Mucosa of descending colon (tissue), 3 donors: Measurements from ENCODE around the gene SPINT2. TPM values are rescaled to one million over a fixed set of nuclear protein-coding genes. Genes with fewer than 3 reads are reported as not detected.

Source experiments
- ATAC-seq: fragments of 200-7000 bp; cut with Tn5 transposase; one replicate; pipeline ENCODE4 v1.9.1; 2020; ENCODE audit warnings: mild to moderate bottlenecking, moderate library complexity
- DNase-seq, 3 donors: peaks; one replicate each; pipeline ENCODE4 v3.0.0-alpha.2; 2020
- H3K36me3 ChIP-seq: fragments of 200-600 bp; one replicate; pipeline ENCODE4 v1.8.0; 2021; ENCODE audit warnings: low read depth, mild to moderate bottlenecking
- H3K4me1 ChIP-seq: fragments of 200-600 bp; one replicate; pipeline ENCODE4 v1.8.0; 2021; ENCODE audit warnings: low read depth, mild to moderate bottlenecking
- H3K4me3 ChIP-seq: fragments of 200-600 bp; one replicate; pipeline ENCODE4 v1.8.0; 2021; ENCODE audit warnings: mild to moderate bottlenecking
- H3K9me3 ChIP-seq: fragments of 200-600 bp; one replicate; pipeline ENCODE4 v1.8.0; 2021; ENCODE audit warnings: mild to moderate bottlenecking
- intact Hi-C, 2 donors: fragments of 100-400 bp; cut with DNase I in 1 of 2; cut with micrococcal nuclease in 1 of 2; formaldehyde crosslinking; loops; one replicate each; pipeline versions ENCODE4 v1.11.0 to v1.11.1; 2022; cut with DNase I, micrococcal nuclease
- total RNA-seq, 3 donors: library from RNA; stranded (reverse); fragmentation: NEBNext Ultra II Directional in 2 of 3; extraction: Animal tissue kit (Norgen Biotek cat#: 25700) in 2 of 3; gene quantifications; one replicate each; pipeline versions ENCODE4 v1.2.1 to v1.2.4, GENCODE V29; 2021 to 2023
- TF ChIP-seq, protein P1 (sequence below): fragments of 200-600 bp; IDR thresholded peaks from one replicate; pipeline ENCODE4 v1.8.0; 2022; ENCODE audit warnings: antibody characterized with exemption, mild to moderate bottlenecking
- donor health status: DM: no; HTN: no; CAD: no; lungs with moderate emphysema.
- donor health status: DM: no; HTN: no; CAD: no.
- donor health status: DM: no; HTN: yes; CAD: no.

Gene SPINT2
- total RNA-seq, 3 donors from 2014 or later, result 355 to 802 (median 787) TPM

DNA sequence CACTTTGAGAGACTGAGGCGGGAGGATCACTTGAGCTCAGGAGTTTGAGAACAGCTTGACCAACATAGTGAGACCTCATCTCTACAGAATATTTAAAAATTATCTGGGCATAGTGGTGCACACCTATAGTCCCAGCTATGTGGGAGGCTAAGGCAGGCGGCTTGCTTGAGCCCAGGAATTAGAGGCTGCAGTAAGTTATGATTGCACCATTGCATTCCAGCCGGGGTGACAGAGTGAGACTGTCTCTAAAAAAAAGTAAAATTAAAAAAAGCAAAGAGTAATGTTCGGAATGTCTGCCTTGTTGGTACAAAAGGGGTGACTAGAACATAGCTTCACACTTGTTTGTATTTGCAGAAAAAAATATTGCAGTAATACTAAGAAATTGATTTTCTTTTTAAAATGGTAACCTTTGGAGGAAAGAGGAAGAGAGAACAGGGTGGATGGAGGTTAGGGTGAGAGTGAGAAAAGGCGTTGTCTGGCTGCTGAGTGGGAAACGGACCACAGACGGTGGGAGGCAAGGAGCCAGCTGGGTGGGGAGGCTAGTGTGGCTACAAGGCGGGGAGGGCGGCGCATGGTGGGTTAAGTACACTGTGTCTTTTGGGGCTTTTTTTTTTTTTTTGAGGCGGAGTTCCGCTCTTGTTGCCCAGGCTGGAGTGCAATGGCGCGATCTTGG is 18.4 kb upstream of the SPINT2 start:
- Histone ChIP-seq H3K4me1 (peaks cover 27% of the 10 kb centered on the region), H3K4me3 (no peak overlapping the region), H3K36me3 (no peaks in the 10 kb centered on the region), H3K9me3 (no peaks in the 10 kb centered on the region)
- intact Hi-C loops, result loop anchor here in 1 of 2 donors (2.0 kb wide), 1 partner anchor 87 kb away; no protein-coding TSS in a partner anchor
- DNase-seq (no peak), ATAC-seq (no peak)
- TF ChIP-seq, protein P1, sequence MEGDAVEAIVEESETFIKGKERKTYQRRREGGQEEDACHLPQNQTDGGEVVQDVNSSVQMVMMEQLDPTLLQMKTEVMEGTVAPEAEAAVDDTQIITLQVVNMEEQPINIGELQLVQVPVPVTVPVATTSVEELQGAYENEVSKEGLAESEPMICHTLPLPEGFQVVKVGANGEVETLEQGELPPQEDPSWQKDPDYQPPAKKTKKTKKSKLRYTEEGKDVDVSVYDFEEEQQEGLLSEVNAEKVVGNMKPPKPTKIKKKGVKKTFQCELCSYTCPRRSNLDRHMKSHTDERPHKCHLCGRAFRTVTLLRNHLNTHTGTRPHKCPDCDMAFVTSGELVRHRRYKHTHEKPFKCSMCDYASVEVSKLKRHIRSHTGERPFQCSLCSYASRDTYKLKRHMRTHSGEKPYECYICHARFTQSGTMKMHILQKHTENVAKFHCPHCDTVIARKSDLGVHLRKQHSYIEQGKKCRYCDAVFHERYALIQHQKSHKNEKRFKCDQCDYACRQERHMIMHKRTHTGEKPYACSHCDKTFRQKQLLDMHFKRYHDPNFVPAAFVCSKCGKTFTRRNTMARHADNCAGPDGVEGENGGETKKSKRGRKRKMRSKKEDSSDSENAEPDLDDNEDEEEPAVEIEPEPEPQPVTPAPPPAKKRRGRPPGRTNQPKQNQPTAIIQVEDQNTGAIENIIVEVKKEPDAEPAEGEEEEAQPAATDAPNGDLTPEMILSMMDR, result no peak

DNA sequence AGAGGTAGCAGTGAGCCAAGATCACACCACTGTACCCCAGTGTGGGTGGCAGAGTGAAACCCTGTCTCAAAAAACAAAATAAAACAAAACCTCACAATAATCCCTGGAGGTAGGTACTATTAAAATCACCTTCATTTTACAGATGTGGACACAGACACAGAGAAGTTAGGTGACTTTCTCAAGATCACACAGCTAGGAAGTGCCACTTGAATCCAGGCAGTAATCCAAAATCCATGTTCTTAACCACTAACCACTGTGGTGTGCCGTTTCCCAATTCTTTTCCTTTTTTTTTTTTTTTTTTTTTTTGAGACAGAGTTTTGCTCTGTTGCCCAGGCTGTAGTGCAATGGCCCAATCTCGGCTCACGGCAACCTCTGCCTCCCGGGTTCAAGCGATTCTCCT is 17.2 kb upstream of the SPINT2 start:
- H3K4me3 ChIP-seq, result no peak overlapping the region
- intact Hi-C loops, result no loop called here
- no peaks in the 10 kb centered on the region for H3K36me3 ChIP-seq
- H3K4me1 ChIP-seq, result peaks cover 32% of the 10 kb centered on the region
- TF ChIP-seq, protein P1, result no peak
- no peak for DNase-seq
- no peak for ATAC-seq
- H3K9me3 ChIP-seq, result no peaks in the 10 kb centered on the region

DNA sequence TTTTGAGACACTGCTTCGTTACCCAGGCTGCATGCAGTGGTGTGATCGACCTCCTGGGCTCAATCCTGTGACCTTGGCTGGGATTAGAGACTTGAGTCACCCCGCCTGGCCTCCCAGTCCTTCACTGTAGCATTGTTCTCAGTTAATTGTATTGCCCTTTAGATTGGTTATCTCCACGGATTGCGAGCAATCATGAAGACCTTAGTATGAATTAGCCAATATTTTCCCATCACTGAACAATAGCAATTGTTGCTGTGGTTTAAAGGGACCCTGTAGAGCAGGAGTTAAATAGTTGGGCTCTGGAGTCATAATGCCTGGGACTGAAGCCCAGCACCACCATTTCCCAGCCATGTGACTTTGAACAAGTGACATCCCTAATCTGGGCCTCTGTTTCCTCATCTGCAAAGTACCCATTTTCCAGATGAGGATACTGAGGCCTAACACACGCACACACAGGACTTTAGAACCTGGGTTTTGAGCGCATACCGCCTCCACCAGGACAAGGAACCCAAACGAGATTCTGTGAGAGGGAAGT is 16.6 kb upstream of the SPINT2 start:
- TF ChIP-seq, protein P1, result no peak
- ATAC-seq, result no peak
- intact Hi-C loops, result no loop called here
- no peak for DNase-seq
- Histone ChIP-seq H3K4me3 (no peak overlapping the region), H3K36me3 (no peaks in the 10 kb centered on the region), H3K4me1 (peaks cover 32% of the 10 kb centered on the region), H3K9me3 (no peaks in the 10 kb centered on the region)

DNA sequence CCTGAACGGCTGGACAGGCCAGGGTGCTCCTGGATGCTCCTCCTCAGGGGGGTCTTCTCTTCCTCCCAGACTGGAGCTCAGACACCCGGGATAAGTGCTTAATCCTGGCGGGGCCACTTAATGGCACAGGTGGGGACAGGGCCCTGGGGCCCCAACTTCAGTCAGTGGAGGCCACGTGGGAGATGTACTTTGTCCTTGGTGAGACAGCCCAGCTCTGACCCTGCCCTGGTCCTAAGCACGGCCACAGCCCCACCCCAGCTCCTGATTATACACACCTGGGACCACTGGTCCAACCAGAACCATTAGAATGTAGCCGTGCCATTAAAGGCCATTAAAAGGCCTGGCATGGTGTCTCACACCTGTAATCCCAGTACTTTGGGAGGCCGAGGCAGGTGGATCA is 16.0 kb upstream of the SPINT2 start:
- no peaks in the 10 kb centered on the region for H3K9me3 ChIP-seq
- ATAC-seq, result peak; percentile 10
- intact Hi-C loops, result no loop called here
- no peak overlapping the region for H3K4me3 ChIP-seq
- peaks cover 32% of the 10 kb centered on the region for H3K4me1 ChIP-seq
- TF ChIP-seq, protein P1, result no peak
- DNase-seq, result no peak
- no peaks in the 10 kb centered on the region for H3K36me3 ChIP-seq

DNA sequence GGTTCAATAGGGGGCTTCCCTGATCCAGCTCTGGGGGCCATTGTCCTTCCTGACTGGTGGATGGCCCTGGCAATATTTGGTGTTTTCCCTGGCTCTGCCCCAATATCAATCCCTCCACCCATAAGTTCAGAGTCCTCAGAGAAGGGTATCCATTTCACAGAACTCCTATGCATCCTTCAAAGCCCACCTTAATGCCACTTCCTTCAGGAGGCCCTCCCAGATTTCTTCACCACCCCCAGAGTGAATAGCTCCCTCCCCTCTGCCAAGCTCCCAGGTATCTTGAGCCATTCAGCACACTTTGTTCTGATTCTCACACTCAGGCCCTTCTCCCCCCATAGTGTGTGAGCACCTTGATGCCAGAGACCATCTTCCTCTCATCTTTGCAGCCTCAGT is 13.9 kb upstream of the SPINT2 start:
- TF ChIP-seq, protein P1, result no peak
- Histone ChIP-seq H3K4me3 (no peak overlapping the region), H3K9me3 (no peaks in the 10 kb centered on the region), H3K36me3 (no peaks in the 10 kb centered on the region), H3K4me1 (peaks cover 18% of the 10 kb centered on the region)
- ATAC-seq, result no peak
- intact Hi-C loops, result no loop called here
- no peak for DNase-seq
